SK-N-MC (cell line): ENCODE data around the gene DCT.

Source experiments
- EZH2 ChIP-seq: fragments of 200-600 bp; sonication (generic); IDR thresholded peaks from one replicate; pipeline ENCODE4 v1.6.1; 2017; ENCODE audit warnings: antibody characterized with exemption
- POLR2AphosphoS5 ChIP-seq: IDR thresholded peaks from 2 replicates; pipeline ENCODE4 v1.6.1; 2012; ENCODE audit warnings: mild to moderate bottlenecking, low read depth, low read length, borderline replicate concordance

GRCh38 chr13:94414141-94414540, 65.3 kb downstream of the DCT start:
- TF ChIP-seq POLR2AphosphoS5: no peak
- no peak for TF ChIP-seq EZH2
